HepG2 (cell line): ENCODE results near the gene CDX1. TPM values are rescaled to one million over a fixed set of nuclear protein-coding genes. Genes with fewer than 3 reads are reported as not detected.

Experiments used
- BRD4 ChIP-seq: sonication (generic); formaldehyde crosslinking; IDR thresholded peaks from 2 replicates; pipeline ENCODE4 v1.4.0; 2020; ENCODE audit warnings: missing genetic modification reagents
- CBFB ChIP-seq: sonication (generic); formaldehyde crosslinking; IDR thresholded peaks from 2 replicates; pipeline ENCODE4 v1.4.0; 2020; ENCODE audit warnings: missing genetic modification reagents
- ELF1 ChIP-seq: sonication (generic); formaldehyde crosslinking; IDR thresholded peaks from 2 replicates; pipeline ENCODE4 v1.4.0; 2020; ENCODE audit warnings: missing genetic modification reagents
- FOXM1 ChIP-seq: sonication (generic); formaldehyde crosslinking; IDR thresholded peaks from 2 replicates; pipeline ENCODE4 v1.5.0; 2020; ENCODE audit warnings: missing genetic modification reagents
- HMG20B ChIP-seq: conservative IDR thresholded peaks from 2 replicates; pipeline ENCODE4 v1.6.1; 2016; ENCODE audit warnings: missing genetic modification reagents, missing compliant biosample characterization
- HMGA1 ChIP-seq: sonication (generic); formaldehyde crosslinking; conservative IDR thresholded peaks from 2 replicates; pipeline ENCODE4 v1.4.0; 2020; ENCODE audit warnings: missing genetic modification reagents
- HOXA7 ChIP-seq: sonication (generic); formaldehyde crosslinking; IDR thresholded peaks from 2 replicates; pipeline ENCODE4 v1.8.1; 2022; ENCODE audit warnings: mild to moderate bottlenecking, missing genetic modification reagents, moderate library complexity
- HOXD1 ChIP-seq: sonication (generic); formaldehyde crosslinking; IDR thresholded peaks from 2 replicates; pipeline ENCODE4 v1.5.0; 2020; ENCODE audit warnings: missing genetic modification reagents
- NCOA2 ChIP-seq: sonication (generic); formaldehyde crosslinking; IDR thresholded peaks from 2 replicates; pipeline ENCODE4 v1.8.0; 2022; ENCODE audit warnings: inconsistent platforms
- PHB2 ChIP-seq: fragments of 450-650 bp; IDR thresholded peaks from 2 replicates; pipeline ENCODE4 v1.6.1; 2018; ENCODE audit not compliant: partially characterized antibody
- PITX1 ChIP-seq: sonication (generic); formaldehyde crosslinking; IDR thresholded peaks from 2 replicates; pipeline ENCODE4 v1.5.1; 2020; ENCODE audit warnings: mild to moderate bottlenecking, missing genetic modification reagents
- SOX5 ChIP-seq: IDR thresholded peaks from 2 replicates; pipeline ENCODE4 v1.6.1; 2016; ENCODE audit warnings: borderline replicate concordance
- YEATS2 ChIP-seq: sonication (generic); formaldehyde crosslinking; IDR thresholded peaks from 2 replicates; pipeline ENCODE4 v1.4.0; 2020; ENCODE audit warnings: missing genetic modification reagents, borderline replicate concordance
- YY1 ChIP-seq: IDR thresholded peaks from 2 replicates; pipeline ENCODE4 v1.6.1; 2011; ENCODE audit warnings: low read length, low read depth, moderate library complexity, mild to moderate bottlenecking; ENCODE audit not compliant: insufficient read depth, insufficient replicate concordance
- ZFP82 ChIP-seq: sonication (generic); formaldehyde crosslinking; IDR thresholded peaks from 2 replicates; pipeline ENCODE4 v1.5.1; 2020; ENCODE audit warnings: mild to moderate bottlenecking, missing genetic modification reagents, borderline replicate concordance
- ZNF556 ChIP-seq: sonication (generic); formaldehyde crosslinking; IDR thresholded peaks from 2 replicates; pipeline ENCODE4 v1.4.0; 2020; ENCODE audit warnings: mild to moderate bottlenecking, missing genetic modification reagents, borderline replicate concordance
- ZNF670 ChIP-seq: sonication (generic); formaldehyde crosslinking; IDR thresholded peaks from 2 replicates; pipeline ENCODE4 v1.8.0; 2022; ENCODE audit warnings: mild to moderate bottlenecking, missing genetic modification reagents, borderline replicate concordance
- polyA plus RNA-seq, 8 experiments: library from polyadenylated mRNA; depleted of rRNA in 3 of 8; stranded (reverse) in 7 of 8; unstranded in 1 of 8; fragments of >200 nt; fragmentation: Illumina TruSeq in 4 of 8; extraction: Trizol in 4 of 8; gene quantifications; 2 replicates each; pipeline versions ENCODE4 v1.2.1 to v1.2.3, GENCODE V29; 2011 to 2016; ENCODE audit warnings: low read depth in 4 of 8, missing spikeins in 1 of 8, mixed read lengths in 1 of 8; ENCODE audit not compliant: insufficient read depth in 1 of 8
- total RNA-seq, 5 experiments: library from RNA; depleted of rRNA; stranded (reverse); fragments of >200 nt; fragmentation: Illumina TruSeq; extraction: Trizol; gene quantifications; 2 replicates each; pipeline ENCODE4 v1.2.3, GENCODE V29; 2016; ENCODE audit warnings: low read depth in 1 of 5
- TF ChIP-seq, protein P1 (sequence below): sonication (generic); formaldehyde crosslinking; IDR thresholded peaks from 2 replicates; pipeline ENCODE4 v1.5.0; 2020; ENCODE audit warnings: mild to moderate bottlenecking, low read depth, missing genetic modification reagents, borderline replicate concordance
- TF ChIP-seq, protein P2 (sequence below): sonication (generic); formaldehyde crosslinking; IDR thresholded peaks from 2 replicates; pipeline ENCODE4 v1.5.1; 2020; ENCODE audit warnings: missing genetic modification reagents, mild to moderate bottlenecking, borderline replicate concordance
- TF ChIP-seq, protein P3 (sequence below): sonication (generic); formaldehyde crosslinking; IDR thresholded peaks from 2 replicates; pipeline ENCODE4 v1.8.0; 2022; ENCODE audit warnings: mild to moderate bottlenecking, missing genetic modification reagents
- TF ChIP-seq, protein P4 (sequence below): sonication (generic); formaldehyde crosslinking; conservative IDR thresholded peaks from 2 replicates; pipeline ENCODE4 v1.8.0; 2022; ENCODE audit warnings: missing genetic modification reagents
- TF ChIP-seq, protein P5 (sequence below): IDR thresholded peaks from 2 replicates; pipeline ENCODE4 v1.6.1; 2018; ENCODE audit warnings: missing genetic modification reagents
- TF ChIP-seq, protein P6 (sequence below): sonication (generic); formaldehyde crosslinking; IDR thresholded peaks from 2 replicates; pipeline ENCODE4 v1.5.1; 2020; ENCODE audit warnings: missing genetic modification reagents, mild to moderate bottlenecking, borderline replicate concordance

CDX1 gene
- total and polyA plus RNA-seq, 2 of the 13 experiments (the other 11 are each of a cell fraction or from before 2014, with no cell fraction given), result not detected

DNA sequence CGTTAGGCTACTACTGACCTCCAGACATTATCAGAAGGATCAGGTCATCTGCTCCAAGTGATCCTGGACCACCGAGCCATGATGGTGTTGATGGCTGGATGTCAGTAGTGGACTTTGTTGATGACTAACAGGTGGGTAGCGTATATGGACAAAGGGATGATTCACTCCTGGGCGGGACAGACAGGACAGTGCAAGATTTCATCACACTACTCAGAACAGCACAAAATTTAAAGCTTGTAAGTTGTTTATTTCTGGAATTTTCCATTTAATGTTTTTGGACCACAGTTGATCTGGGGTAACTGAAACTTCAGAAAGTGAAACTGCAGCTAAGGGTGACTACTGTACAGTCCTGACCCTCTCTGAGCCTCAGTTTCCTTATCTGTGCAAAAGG, 23.6 kb upstream of the CDX1 start (continued):
- TF ChIP-seq, protein P1, sequence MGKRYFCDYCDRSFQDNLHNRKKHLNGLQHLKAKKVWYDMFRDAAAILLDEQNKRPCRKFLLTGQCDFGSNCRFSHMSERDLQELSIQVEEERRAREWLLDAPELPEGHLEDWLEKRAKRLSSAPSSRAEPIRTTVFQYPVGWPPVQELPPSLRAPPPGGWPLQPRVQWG, result no peak
- no peak for TF ChIP-seq BRD4 (CRISPR knock-in tag)
- TF ChIP-seq, protein P2, sequence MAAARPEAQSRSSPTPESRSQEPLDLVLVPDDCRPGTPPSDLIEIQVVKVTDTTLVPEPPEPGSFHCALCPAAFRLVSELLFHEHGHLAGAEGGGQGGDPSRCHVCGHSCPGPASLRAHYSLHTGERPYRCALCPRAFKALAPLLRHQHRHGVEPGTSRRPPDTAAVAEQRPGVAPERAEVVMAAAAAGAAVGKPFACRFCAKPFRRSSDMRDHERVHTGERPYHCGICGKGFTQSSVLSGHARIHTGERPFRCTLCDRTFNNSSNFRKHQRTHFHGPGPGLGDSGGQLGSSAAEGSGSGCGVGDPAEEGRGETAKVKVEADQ (CRISPR knock-in tag), result no peak
- TF ChIP-seq, protein P3, sequence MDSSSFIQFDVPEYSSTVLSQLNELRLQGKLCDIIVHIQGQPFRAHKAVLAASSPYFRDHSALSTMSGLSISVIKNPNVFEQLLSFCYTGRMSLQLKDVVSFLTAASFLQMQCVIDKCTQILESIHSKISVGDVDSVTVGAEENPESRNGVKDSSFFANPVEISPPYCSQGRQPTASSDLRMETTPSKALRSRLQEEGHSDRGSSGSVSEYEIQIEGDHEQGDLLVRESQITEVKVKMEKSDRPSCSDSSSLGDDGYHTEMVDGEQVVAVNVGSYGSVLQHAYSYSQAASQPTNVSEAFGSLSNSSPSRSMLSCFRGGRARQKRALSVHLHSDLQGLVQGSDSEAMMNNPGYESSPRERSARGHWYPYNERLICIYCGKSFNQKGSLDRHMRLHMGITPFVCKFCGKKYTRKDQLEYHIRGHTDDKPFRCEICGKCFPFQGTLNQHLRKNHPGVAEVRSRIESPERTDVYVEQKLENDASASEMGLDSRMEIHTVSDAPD (CRISPR knock-in tag), result 0 out of 2 replicates have a peak, but pooled peaks have one; percentile 38
- TF ChIP-seq, protein P4, sequence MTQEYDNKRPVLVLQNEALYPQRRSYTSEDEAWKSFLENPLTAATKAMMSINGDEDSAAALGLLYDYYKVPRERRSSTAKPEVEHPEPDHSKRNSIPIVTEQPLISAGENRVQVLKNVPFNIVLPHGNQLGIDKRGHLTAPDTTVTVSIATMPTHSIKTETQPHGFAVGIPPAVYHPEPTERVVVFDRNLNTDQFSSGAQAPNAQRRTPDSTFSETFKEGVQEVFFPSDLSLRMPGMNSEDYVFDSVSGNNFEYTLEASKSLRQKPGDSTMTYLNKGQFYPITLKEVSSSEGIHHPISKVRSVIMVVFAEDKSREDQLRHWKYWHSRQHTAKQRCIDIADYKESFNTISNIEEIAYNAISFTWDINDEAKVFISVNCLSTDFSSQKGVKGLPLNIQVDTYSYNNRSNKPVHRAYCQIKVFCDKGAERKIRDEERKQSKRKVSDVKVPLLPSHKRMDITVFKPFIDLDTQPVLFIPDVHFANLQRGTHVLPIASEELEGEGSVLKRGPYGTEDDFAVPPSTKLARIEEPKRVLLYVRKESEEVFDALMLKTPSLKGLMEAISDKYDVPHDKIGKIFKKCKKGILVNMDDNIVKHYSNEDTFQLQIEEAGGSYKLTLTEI (CRISPR knock-in tag), result no peak
- TF ChIP-seq ZFP82, result no peak
- no peak for TF ChIP-seq FOXM1
- TF ChIP-seq HMG20B (CRISPR knock-in tag), result no peak
- TF ChIP-seq HOXA7 (CRISPR knock-in tag), result no peak
- TF ChIP-seq PHB2, result no peak
- peak; percentile 75 for TF ChIP-seq NCOA2 (CRISPR knock-in tag)
- no peak for TF ChIP-seq HMGA1 (CRISPR knock-in tag)
- TF ChIP-seq ZNF556 (CRISPR knock-in tag), result no peak
- peak; percentile 91 for TF ChIP-seq SOX5 (CRISPR knock-in tag)
- TF ChIP-seq, protein P5, sequence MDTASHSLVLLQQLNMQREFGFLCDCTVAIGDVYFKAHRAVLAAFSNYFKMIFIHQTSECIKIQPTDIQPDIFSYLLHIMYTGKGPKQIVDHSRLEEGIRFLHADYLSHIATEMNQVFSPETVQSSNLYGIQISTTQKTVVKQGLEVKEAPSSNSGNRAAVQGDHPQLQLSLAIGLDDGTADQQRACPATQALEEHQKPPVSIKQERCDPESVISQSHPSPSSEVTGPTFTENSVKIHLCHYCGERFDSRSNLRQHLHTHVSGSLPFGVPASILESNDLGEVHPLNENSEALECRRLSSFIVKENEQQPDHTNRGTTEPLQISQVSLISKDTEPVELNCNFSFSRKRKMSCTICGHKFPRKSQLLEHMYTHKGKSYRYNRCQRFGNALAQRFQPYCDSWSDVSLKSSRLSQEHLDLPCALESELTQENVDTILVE (CRISPR knock-in tag), result no peak; the same call in none of the 2 replicates
- TF ChIP-seq ZNF670 (CRISPR knock-in tag), result 0 out of 2 replicates have a peak, but pooled peaks have one; percentile 61
- 0 out of 2 replicates have a peak, but pooled peaks have one; percentile 44 for TF ChIP-seq PITX1 (CRISPR knock-in tag)
- no peak for TF ChIP-seq CBFB (CRISPR knock-in tag)
- TF ChIP-seq, protein P6, sequence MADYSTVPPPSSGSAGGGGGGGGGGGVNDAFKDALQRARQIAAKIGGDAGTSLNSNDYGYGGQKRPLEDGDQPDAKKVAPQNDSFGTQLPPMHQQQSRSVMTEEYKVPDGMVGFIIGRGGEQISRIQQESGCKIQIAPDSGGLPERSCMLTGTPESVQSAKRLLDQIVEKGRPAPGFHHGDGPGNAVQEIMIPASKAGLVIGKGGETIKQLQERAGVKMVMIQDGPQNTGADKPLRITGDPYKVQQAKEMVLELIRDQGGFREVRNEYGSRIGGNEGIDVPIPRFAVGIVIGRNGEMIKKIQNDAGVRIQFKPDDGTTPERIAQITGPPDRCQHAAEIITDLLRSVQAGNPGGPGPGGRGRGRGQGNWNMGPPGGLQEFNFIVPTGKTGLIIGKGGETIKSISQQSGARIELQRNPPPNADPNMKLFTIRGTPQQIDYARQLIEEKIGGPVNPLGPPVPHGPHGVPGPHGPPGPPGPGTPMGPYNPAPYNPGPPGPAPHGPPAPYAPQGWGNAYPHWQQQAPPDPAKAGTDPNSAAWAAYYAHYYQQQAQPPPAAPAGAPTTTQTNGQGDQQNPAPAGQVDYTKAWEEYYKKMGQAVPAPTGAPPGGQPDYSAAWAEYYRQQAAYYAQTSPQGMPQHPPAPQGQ, result no peak
- TF ChIP-seq YEATS2 (CRISPR knock-in tag), result no peak
- no peak for TF ChIP-seq ELF1 (CRISPR knock-in tag)
- no peak for TF ChIP-seq YY1
- TF ChIP-seq HOXD1 (CRISPR knock-in tag), result no peak
